ENCODE data around the gene OLFML2A.
"Not testable (repeated sequence)": the region's sequence is repeated elsewhere in the genome, so short reads cannot be mapped to it uniquely, and the experiment has no call there.

OLFML2A gene

GRCh38 chr9:124761710-124762109 lies 15.2 kb upstream of the OLFML2A start:
- DNase-seq, result no peak

GRCh38 chr9:124762633-124763032 lies 14.3 kb upstream of the OLFML2A start:
- DNase-seq, result no peak

- peak; percentile 12 for DNase-seq
These were observed 12.0 kb upstream of the OLFML2A start for GRCh38 chr9:124764774-124765438.

- no peak for DNase-seq
These were observed 11.5 kb upstream of the OLFML2A start for GRCh38 chr9:124765439-124765835.

GRCh38 chr9:124766326-124766725 lies 10.6 kb upstream of the OLFML2A start:
- DNase-seq, result no peak

- DNase-seq, result peak; percentile 17
These were observed 9.9 kb upstream of the OLFML2A start for GRCh38 chr9:124766815-124767554.

- no peak for DNase-seq
These were observed 9.1 kb upstream of the OLFML2A start for GRCh38 chr9:124767821-124768220.

- DNase-seq, result no peak
These were observed 8.6 kb upstream of the OLFML2A start for GRCh38 chr9:124768334-124768733.

GRCh38 chr9:124768750-124769548 lies 8.0 kb upstream of the OLFML2A start:
- DNase-seq, result no peak

- DNase-seq, result peak; percentile 8
These were observed 7.2 kb upstream of the OLFML2A start for GRCh38 chr9:124769549-124770358.

GRCh38 chr9:124770359-124771020 lies 6.4 kb upstream of the OLFML2A start:
- DNase-seq, result peak; percentile 47

GRCh38 chr9:124771021-124771866 lies 5.7 kb upstream of the OLFML2A start, which contains the start of gene NR6A1:
Gene NR6A1, minus strand, starts transcription at chr9:124771311.
- peak; percentile 95 for DNase-seq

- DNase-seq, result peak; percentile 37
These were observed 4.9 kb upstream of the OLFML2A start for GRCh38 chr9:124771867-124772679.

GRCh38 chr9:124772877-124773276 lies 4.1 kb upstream of the OLFML2A start:
- not testable (repeated sequence) for DNase-seq

GRCh38 chr9:124773473-124774128 lies 3.3 kb upstream of the OLFML2A start:
- DNase-seq, result no peak

- DNase-seq, result peak; percentile 86
These were observed 2.6 kb upstream of the OLFML2A start for GRCh38 chr9:124774129-124774978.

- DNase-seq, result no peak
These were observed 347 bp upstream of the OLFML2A start for GRCh38 chr9:124776618-124776953.

- DNase-seq, result no peak
These were observed 1.8 kb downstream of the OLFML2A start for GRCh38 chr9:124778575-124779367.
